NK-92 treated with Interleukin-12 subunit alpha and Interleukin-12 subunit beta, amount 100 ng/mL, for 24 hours (cell line): ENCODE measurements around the gene ZFP69B.

Experiments used
- DNase-seq: peaks from one replicate; lab custom pipeline; 2025; lab: John Stamatoyannopoulos, UW

The ZFP69B gene

DNA sequence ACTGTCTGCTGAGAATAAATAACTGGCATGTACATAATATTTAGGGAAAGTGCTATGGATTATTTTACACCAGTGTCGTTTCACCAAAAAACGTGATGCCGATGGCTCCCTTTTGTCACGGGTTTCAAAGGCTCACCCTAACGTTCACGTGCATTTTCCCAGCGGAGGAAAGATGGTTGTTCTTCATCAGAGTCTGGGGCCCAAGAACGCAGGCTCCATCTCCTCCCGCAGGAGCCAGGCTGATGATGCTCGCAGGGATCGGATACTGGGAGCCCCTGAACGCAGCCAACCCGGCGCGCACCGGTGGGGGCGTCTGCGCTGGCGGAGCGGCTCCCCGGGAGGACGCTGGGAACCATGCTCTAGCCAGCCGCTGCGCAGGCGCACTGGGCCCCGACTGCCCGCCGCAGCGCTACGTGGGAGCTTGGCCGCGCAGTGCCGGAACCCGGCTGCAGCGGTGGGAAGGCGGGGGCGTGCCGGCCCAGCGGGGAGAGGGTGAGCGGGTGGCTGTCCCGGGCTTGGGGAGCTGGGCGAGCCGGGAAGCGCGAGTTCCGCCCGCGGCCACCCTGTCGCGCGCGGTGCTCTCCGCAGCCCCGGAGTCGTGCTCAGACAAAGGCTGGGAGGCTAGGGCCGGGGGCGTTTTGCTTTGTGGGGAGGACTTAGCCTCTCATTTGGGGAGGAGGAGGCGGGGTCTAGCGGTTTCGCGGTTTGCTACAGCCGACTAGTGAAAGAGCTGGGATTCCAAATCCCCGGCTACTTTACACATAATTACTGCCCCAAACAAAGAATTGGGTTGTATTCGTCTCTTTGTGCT lies at the start of gene ZFP69B:
Gene ZFP69B (plus strand): TSS at position 793 of the 811 bp plus-strand sequence. CDS start 486 bp downstream, outside the sequence.
- peak; percentile 84 for DNase-seq

- no peak for DNase-seq
Measured at GRCh38 chr1:40401473-40402201, 48.6 kb upstream of the ZFP69B start.

GRCh38 chr1:40404670-40405462 lies 45.4 kb upstream of the ZFP69B start:
- DNase-seq: no peak

GRCh38 chr1:40405812-40406211 lies 44.5 kb upstream of the ZFP69B start:
- no peak for DNase-seq

GRCh38 chr1:40407453-40407852 lies 42.8 kb upstream of the ZFP69B start:
- no peak for DNase-seq

- DNase-seq: no peak
Measured at GRCh38 chr1:40409467-40409866, 40.8 kb upstream of the ZFP69B start.

- DNase-seq: no peak
Measured at GRCh38 chr1:40411294-40411693, 39.0 kb upstream of the ZFP69B start.

DNA sequence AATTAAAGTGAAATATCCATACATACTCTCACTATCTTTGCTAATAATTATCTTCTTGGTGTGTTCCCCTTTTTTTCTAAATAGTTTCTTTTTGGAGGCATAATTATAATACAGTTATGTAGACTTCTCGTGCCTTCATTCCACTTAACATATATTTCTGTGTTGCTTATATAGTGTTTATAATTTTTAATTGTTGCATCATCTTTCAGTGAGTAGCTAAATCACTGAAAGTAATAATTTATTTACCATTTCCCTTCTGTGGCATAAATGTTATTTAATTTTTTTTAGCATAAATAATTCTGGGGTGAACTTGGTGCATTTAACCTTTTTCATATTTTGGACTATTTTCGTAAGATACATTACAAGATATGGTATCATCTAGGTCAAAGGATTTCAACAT lies 38.4 kb upstream of the ZFP69B start:
- no peak for DNase-seq

DNA sequence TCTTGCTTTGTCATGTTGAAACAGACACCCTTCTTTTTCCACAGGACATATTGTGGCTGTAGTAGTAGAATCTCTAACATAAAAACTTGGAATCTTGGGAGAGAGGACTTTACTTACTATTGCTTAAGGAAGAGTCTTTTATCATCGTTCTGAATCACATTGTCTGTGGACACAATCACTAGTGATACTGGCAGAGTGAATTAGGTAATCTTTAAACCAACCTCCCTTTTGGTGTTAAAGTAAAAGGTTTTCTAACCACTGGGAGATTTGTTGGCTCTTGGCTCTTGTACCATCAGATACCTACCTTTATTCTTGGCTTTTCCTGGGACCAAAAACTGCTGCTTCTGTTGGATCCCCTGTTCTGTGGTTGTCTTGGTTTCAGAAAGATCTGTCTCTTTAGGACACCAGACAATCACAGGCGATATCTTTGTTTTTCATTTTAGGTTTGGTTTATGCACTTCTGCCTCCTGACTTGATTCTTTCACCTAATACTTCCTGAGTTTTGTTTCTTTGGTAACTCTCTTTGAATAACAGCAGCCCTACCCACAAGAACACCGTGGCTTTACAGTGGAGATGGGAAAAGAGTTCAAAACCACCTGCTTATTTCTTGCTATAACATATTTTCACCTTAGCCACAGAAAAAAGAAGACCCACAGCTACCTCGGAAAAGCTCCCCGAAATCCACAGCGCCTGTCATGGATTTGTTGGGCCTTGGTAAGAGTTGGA lies 36.6 kb upstream of the ZFP69B start:
- DNase-seq: no peak

DNA sequence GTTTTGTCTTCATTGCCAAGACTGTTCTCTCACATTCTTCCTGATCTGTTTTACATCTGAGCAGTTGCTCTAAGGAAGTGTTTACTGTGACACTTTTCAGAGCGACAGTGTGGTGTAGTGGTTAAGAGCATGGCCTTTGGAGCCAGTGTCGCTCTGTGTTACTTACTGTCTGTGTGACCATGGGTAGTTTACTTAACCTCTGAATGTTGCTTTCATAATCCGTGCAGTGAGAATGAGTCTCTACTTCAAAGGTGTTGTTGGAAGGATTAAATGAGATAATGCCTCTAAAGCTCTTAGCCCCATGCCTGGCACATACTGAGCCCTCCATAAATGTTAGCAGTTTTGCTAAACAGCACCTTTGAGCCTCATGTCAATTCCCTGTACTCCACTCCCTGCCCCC lies 35.9 kb upstream of the ZFP69B start:
- no peak for DNase-seq

DNA sequence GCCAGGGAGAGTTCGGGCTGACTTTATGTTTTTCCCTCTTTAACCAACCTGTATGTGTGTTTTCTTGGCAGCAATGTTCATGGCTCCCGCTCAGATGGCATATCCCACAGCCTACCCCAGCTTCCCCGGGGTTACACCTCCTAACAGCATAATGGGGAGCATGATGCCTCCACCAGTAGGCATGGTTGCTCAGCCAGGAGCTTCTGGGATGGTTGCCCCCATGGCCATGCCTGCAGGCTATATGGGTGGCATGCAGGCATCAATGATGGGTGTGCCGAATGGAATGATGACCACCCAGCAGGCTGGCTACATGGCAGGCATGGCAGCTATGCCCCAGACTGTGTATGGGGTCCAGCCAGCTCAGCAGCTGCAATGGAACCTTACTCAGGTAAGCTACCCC lies 33.6 kb upstream of the ZFP69B start:
- no peak for DNase-seq

GRCh38 chr1:40421431-40422384 lies 28.6 kb upstream of the ZFP69B start:
- DNase-seq: no peak

- no peak for DNase-seq
Measured at GRCh38 chr1:40422630-40423263, 27.5 kb upstream of the ZFP69B start.

GRCh38 chr1:40423264-40423642 lies 27.0 kb upstream of the ZFP69B start:
- no peak for DNase-seq

GRCh38 chr1:40423951-40424618 lies 26.2 kb upstream of the ZFP69B start:
- DNase-seq: no peak

DNA sequence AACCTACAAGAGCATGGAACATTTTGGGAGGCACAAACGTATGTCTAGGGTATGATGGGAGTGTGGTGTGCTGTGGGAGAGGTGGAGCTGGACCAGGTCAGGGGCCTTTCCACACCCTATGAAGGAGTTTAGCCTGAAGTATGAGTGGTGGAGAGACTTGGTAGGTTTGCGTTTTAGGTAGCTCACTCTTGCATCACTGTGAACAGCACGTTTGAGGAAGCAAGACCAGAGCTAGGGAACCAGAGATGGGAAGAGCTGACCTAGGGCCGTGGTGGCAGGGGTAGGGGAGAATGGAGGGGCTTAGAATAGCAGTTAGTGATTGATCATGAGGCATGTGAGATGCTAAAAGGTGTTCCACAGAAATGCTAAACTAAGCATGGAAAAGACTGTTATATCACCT lies 25.1 kb upstream of the ZFP69B start:
- DNase-seq: no peak

GRCh38 chr1:40431385-40431784 lies 18.9 kb upstream of the ZFP69B start:
- no peak for DNase-seq

- no peak for DNase-seq
Measured at GRCh38 chr1:40432644-40433390, 17.5 kb upstream of the ZFP69B start.

GRCh38 chr1:40435471-40435870 lies 14.8 kb upstream of the ZFP69B start:
- no peak for DNase-seq
